Sigmoid colon (tissue), 4 donors: Measurements from ENCODE around the gene TOLLIP.

ENCODE experiments used
- EP300 ChIP-seq, 4 donors: sonication (generic); formaldehyde crosslinking; IDR thresholded peaks; one replicate each; pipeline ENCODE4 v1.6.1; 2017; ENCODE audit warnings: antibody characterized with exemption in 4 of 4
- POLR2A ChIP-seq, 2 donors: fragments of 450-650 bp; IDR thresholded peaks; one replicate each; pipeline ENCODE4 v1.6.1; 2016; ENCODE audit warnings: antibody characterized with exemption in 2 of 2, mild to moderate bottlenecking in 2 of 2, moderate library complexity in 2 of 2
- POLR2AphosphoS5 ChIP-seq, 4 donors: sonication (generic); formaldehyde crosslinking; IDR thresholded peaks; one replicate each; pipeline ENCODE4 v1.6.1; 2017; ENCODE audit warnings: antibody characterized with exemption in 4 of 4
- TF ChIP-seq, protein P1 (sequence below), 4 experiments: fragments of 450-650 bp in 3 of 4; fragments of 200-600 bp in 1 of 4; IDR thresholded peaks; one replicate each; pipeline ENCODE4 v1.5.1; 2016 to 2019; ENCODE audit warnings: antibody characterized with exemption in 4 of 4, mild to moderate bottlenecking in 3 of 4, moderate library complexity in 2 of 4

DNA sequence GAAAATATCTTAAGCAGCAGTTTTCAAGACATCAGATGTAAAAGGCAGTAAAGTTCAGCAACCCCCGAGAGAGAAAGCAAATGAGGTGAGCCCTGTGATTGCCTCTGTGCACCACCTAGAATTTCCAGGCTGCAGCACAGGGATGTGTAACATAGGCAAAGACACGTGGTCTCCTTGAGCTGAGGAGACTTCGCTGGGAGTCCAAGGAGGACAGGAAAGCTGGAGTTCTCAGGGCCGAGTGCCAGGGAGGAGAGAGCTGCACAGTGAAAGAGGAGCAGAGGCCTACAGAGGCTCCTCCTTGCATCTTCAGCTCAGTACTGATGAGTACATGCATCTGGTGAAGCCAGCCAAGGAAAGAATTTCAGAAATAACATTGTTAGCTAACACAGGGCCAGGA is 17.6 kb upstream of the TOLLIP start:
- TF ChIP-seq POLR2A (IDR thresholded peaks at IDR 0.05) (no peak), POLR2AphosphoS5 (IDR thresholded peaks at IDR 0.05) (no peak), EP300 (IDR thresholded peaks at IDR 0.05) (no peak)
- TF ChIP-seq, protein P1, sequence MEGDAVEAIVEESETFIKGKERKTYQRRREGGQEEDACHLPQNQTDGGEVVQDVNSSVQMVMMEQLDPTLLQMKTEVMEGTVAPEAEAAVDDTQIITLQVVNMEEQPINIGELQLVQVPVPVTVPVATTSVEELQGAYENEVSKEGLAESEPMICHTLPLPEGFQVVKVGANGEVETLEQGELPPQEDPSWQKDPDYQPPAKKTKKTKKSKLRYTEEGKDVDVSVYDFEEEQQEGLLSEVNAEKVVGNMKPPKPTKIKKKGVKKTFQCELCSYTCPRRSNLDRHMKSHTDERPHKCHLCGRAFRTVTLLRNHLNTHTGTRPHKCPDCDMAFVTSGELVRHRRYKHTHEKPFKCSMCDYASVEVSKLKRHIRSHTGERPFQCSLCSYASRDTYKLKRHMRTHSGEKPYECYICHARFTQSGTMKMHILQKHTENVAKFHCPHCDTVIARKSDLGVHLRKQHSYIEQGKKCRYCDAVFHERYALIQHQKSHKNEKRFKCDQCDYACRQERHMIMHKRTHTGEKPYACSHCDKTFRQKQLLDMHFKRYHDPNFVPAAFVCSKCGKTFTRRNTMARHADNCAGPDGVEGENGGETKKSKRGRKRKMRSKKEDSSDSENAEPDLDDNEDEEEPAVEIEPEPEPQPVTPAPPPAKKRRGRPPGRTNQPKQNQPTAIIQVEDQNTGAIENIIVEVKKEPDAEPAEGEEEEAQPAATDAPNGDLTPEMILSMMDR (IDR thresholded peaks at IDR 0.05), result no peak
